Endothelial cell (in vitro differentiated cells): ENCODE measurements around the gene SET. TPM values are rescaled to one million over a fixed set of nuclear protein-coding genes. Genes with fewer than 3 reads are reported as not detected.

Source experiments
- DNase-seq: peaks from one replicate; pipeline ENCODE4 v3.0.0; 2021; ENCODE audit warnings: low spot score
- H3K27ac Mint-ChIP-seq: one replicate; pipeline ENCODE4 v1.8.0; 2021; ENCODE audit warnings: mixed read lengths, inconsistent platforms; ENCODE audit not compliant: unreplicated experiment
- H3K27me3 Mint-ChIP-seq: one replicate; pipeline ENCODE4 v1.8.0; 2021; ENCODE audit warnings: mild to moderate bottlenecking, moderate library complexity, mixed read lengths, inconsistent platforms; ENCODE audit not compliant: unreplicated experiment
- H3K36me3 Mint-ChIP-seq: one replicate; pipeline ENCODE4 v1.8.0; 2021; ENCODE audit warnings: mild to moderate bottlenecking, low read depth, mixed read lengths, inconsistent platforms; ENCODE audit not compliant: unreplicated experiment
- H3K4me1 Mint-ChIP-seq: one replicate; pipeline ENCODE4 v1.8.0; 2021; ENCODE audit warnings: mild to moderate bottlenecking, mixed read lengths, inconsistent platforms; ENCODE audit not compliant: unreplicated experiment
- H3K4me3 Mint-ChIP-seq: one replicate; pipeline ENCODE4 v1.8.0; 2021; ENCODE audit warnings: mild to moderate bottlenecking, mixed read lengths, inconsistent platforms; ENCODE audit not compliant: unreplicated experiment
- H3K9me3 Mint-ChIP-seq: one replicate; pipeline ENCODE4 v1.8.0; 2021; ENCODE audit warnings: mixed read lengths, inconsistent platforms; ENCODE audit not compliant: unreplicated experiment
- CTCF ChIP-seq: fragments of 200-600 bp; sonication (generic); IDR thresholded peaks from one replicate; pipeline ENCODE4 v1.5.0; 2021; ENCODE audit warnings: antibody characterized with exemption; ENCODE audit not compliant: unreplicated experiment
- total RNA-seq: library from RNA; stranded (reverse); fragmentation: NEBNext Ultra II Directional; extraction: Animal tissue kit (Norgen Biotek cat#: 25700); gene quantifications from one replicate; pipeline ENCODE4 v1.2.1, GENCODE V29; 2021; ENCODE audit not compliant: unreplicated experiment

Gene SET
- total RNA-seq, 1 donor from 2014 or later: 420 TPM

- H3K9me3 Mint-ChIP-seq: no peaks in the 10 kb centered on the region
- H3K27ac Mint-ChIP-seq: no peak overlapping the region
- peaks cover 12% of the 10 kb centered on the region for H3K27me3 Mint-ChIP-seq
- no peak for DNase-seq
- H3K4me1 Mint-ChIP-seq: peaks cover 12% of the 10 kb centered on the region
- TF ChIP-seq CTCF: no peak
- H3K4me3 Mint-ChIP-seq: no peak overlapping the region
- H3K36me3 Mint-ChIP-seq: peaks cover 10% of the 10 kb centered on the region
Observed at GRCh38 chr9:128718047-128718446, 29.0 kb downstream of the SET start.

GRCh38 chr9:128718475-128718874 lies 29.5 kb downstream of the SET start:
- DNase-seq: no peak
- TF ChIP-seq CTCF: no peak
- Mint-ChIP-seq H3K27ac (no peak overlapping the region), H3K27me3 (peaks cover 14% of the 10 kb centered on the region), H3K9me3 (no peaks in the 10 kb centered on the region), H3K4me1 (peaks cover 16% of the 10 kb centered on the region), H3K36me3 (peaks cover 11% of the 10 kb centered on the region), H3K4me3 (no peak overlapping the region)

- H3K27ac Mint-ChIP-seq: no peak overlapping the region
- H3K36me3 Mint-ChIP-seq: peaks cover 13% of the 10 kb centered on the region
- peaks cover 12% of the 10 kb centered on the region for H3K27me3 Mint-ChIP-seq
- no peak overlapping the region for H3K4me3 Mint-ChIP-seq
- no peak for TF ChIP-seq CTCF
- H3K9me3 Mint-ChIP-seq: no peaks in the 10 kb centered on the region
- H3K4me1 Mint-ChIP-seq: peaks cover 26% of the 10 kb centered on the region
- no peak for DNase-seq
Observed at GRCh38 chr9:128719919-128720605, 31.0 kb downstream of the SET start.

- H3K27ac Mint-ChIP-seq: peak overlapping the region; percentile 67
- H3K4me3 Mint-ChIP-seq: no peak overlapping the region
- H3K9me3 Mint-ChIP-seq: no peaks in the 10 kb centered on the region
- TF ChIP-seq CTCF: no peak
- no peak for DNase-seq
- peaks cover 27% of the 10 kb centered on the region for H3K4me1 Mint-ChIP-seq
- peaks cover 9% of the 10 kb centered on the region for H3K27me3 Mint-ChIP-seq
- peaks cover 13% of the 10 kb centered on the region for H3K36me3 Mint-ChIP-seq
Observed at GRCh38 chr9:128720841-128721486, 31.9 kb downstream of the SET start.

- no peak for DNase-seq
- no peak overlapping the region for H3K27ac Mint-ChIP-seq
- H3K4me3 Mint-ChIP-seq: no peak overlapping the region
- no peak for TF ChIP-seq CTCF
- no peaks in the 10 kb centered on the region for H3K9me3 Mint-ChIP-seq
- H3K36me3 Mint-ChIP-seq: peaks cover 13% of the 10 kb centered on the region
- peaks cover 27% of the 10 kb centered on the region for H3K4me1 Mint-ChIP-seq
- peaks cover 9% of the 10 kb centered on the region for H3K27me3 Mint-ChIP-seq
Observed at GRCh38 chr9:128721487-128722010, 32.5 kb downstream of the SET start.
